Osteocyte (in vitro differentiated cells): ENCODE results near the gene EIF1. TPM values are rescaled to one million over a fixed set of nuclear protein-coding genes. Genes with fewer than 3 reads are reported as not detected.

Experiments used
- DNase-seq: peaks from one replicate; pipeline ENCODE4 v3.0.0; 2021; ENCODE audit warnings: mixed read lengths; ENCODE audit not compliant: unreplicated experiment; ENCODE audit errors: extremely low spot score
- H3K27ac Mint-ChIP-seq: one replicate; pipeline ENCODE4 v1.8.0; 2021; ENCODE audit warnings: mild to moderate bottlenecking, mixed read lengths; ENCODE audit not compliant: unreplicated experiment
- H3K27me3 Mint-ChIP-seq: one replicate; pipeline ENCODE4 v1.8.0; 2021; ENCODE audit warnings: mixed read lengths; ENCODE audit not compliant: unreplicated experiment
- H3K36me3 Mint-ChIP-seq: one replicate; pipeline ENCODE4 v1.8.0; 2021; ENCODE audit warnings: mixed read lengths; ENCODE audit not compliant: unreplicated experiment
- H3K4me1 Mint-ChIP-seq: one replicate; pipeline ENCODE4 v1.8.0; 2021; ENCODE audit warnings: mixed read lengths; ENCODE audit not compliant: unreplicated experiment
- H3K4me3 Mint-ChIP-seq: one replicate; pipeline ENCODE4 v1.8.0; 2021; ENCODE audit warnings: mild to moderate bottlenecking, moderate library complexity, mixed read lengths; ENCODE audit not compliant: unreplicated experiment
- H3K9me3 Mint-ChIP-seq: one replicate; pipeline ENCODE4 v1.8.0; 2021; ENCODE audit warnings: mixed read lengths; ENCODE audit not compliant: unreplicated experiment
- CTCF ChIP-seq: fragments of 200-600 bp; sonication (generic); IDR thresholded peaks from 2 replicates; pipeline ENCODE4 v1.5.0; 2021; ENCODE audit warnings: antibody characterized with exemption, mild to moderate bottlenecking, moderate library complexity
- total RNA-seq: library from RNA; stranded (reverse); gene quantifications from 2 replicates; pipeline ENCODE4 v1.2.1, GENCODE V29; 2021

The EIF1 gene
- total RNA-seq, 1 donor from 2014 or later: 1,057 TPM

- TF ChIP-seq CTCF: no peak
- Mint-ChIP-seq H3K4me3 (no peak overlapping the region), H3K27me3 (peaks cover 36% of the 10 kb centered on the region), H3K4me1 (peaks cover 4% of the 10 kb centered on the region), H3K27ac (no peak overlapping the region), H3K9me3 (no peaks in the 10 kb centered on the region), H3K36me3 (no peaks in the 10 kb centered on the region)
- no peak for DNase-seq
Observed at GRCh38 chr17:41736983-41737679, 48.4 kb downstream of the EIF1 start.

GRCh38 chr17:41737680-41738023, 49.0 kb downstream of the EIF1 start:
- Mint-ChIP-seq H3K27ac (no peak overlapping the region), H3K36me3 (no peaks in the 10 kb centered on the region), H3K4me3 (no peak overlapping the region), H3K4me1 (peaks cover 4% of the 10 kb centered on the region), H3K27me3 (peaks cover 31% of the 10 kb centered on the region), H3K9me3 (no peaks in the 10 kb centered on the region)
- DNase-seq: no peak
- TF ChIP-seq CTCF: no peak

- Mint-ChIP-seq H3K27me3 (peaks cover 30% of the 10 kb centered on the region), H3K9me3 (no peaks in the 10 kb centered on the region), H3K4me3 (no peak overlapping the region), H3K27ac (no peak overlapping the region), H3K4me1 (peaks cover 4% of the 10 kb centered on the region), H3K36me3 (no peaks in the 10 kb centered on the region)
- peak; percentile 98 for TF ChIP-seq CTCF
- peak; percentile 93 for DNase-seq
Observed at GRCh38 chr17:41738077-41738800, 49.6 kb downstream of the EIF1 start.

- DNase-seq: no peak
- no peak overlapping the region for H3K4me3 Mint-ChIP-seq
- no peaks in the 10 kb centered on the region for H3K9me3 Mint-ChIP-seq
- peaks cover 4% of the 10 kb centered on the region for H3K4me1 Mint-ChIP-seq
- H3K27ac Mint-ChIP-seq: no peak overlapping the region
- H3K36me3 Mint-ChIP-seq: no peaks in the 10 kb centered on the region
- H3K27me3 Mint-ChIP-seq: peaks cover 27% of the 10 kb centered on the region
- no peak for TF ChIP-seq CTCF
Observed at GRCh38 chr17:41738801-41739112, 50.1 kb downstream of the EIF1 start.

GRCh38 chr17:41739661-41740352, 51.1 kb downstream of the EIF1 start:
- Mint-ChIP-seq H3K27ac (no peak overlapping the region), H3K4me3 (no peak overlapping the region)
- TF ChIP-seq CTCF: no peak

More at GRCh38 chr17:41739661-41740352, 51.1 kb downstream of the EIF1 start:
- H3K36me3 Mint-ChIP-seq: no peaks in the 10 kb centered on the region
- H3K9me3 Mint-ChIP-seq: no peaks in the 10 kb centered on the region
- peaks cover 4% of the 10 kb centered on the region for H3K4me1 Mint-ChIP-seq
- DNase-seq: no peak
- peaks cover 27% of the 10 kb centered on the region for H3K27me3 Mint-ChIP-seq
